Lower leg skin (tissue), 3 donors: Measurements from ENCODE around the gene KCNQ1OT1.

Source experiments
- POLR2A ChIP-seq, 2 donors: fragments of 450-650 bp; IDR thresholded peaks; one replicate each; pipeline ENCODE4 v1.6.1; 2016 to 2017; ENCODE audit warnings: antibody characterized with exemption in 2 of 2, mild to moderate bottlenecking in 1 of 2, moderate library complexity in 1 of 2
- TF ChIP-seq, protein P1 (sequence below), 3 donors: fragments of 450-650 bp; IDR thresholded peaks; one replicate each; pipeline ENCODE4 v1.5.1; 2016; ENCODE audit warnings: antibody characterized with exemption in 3 of 3, mild to moderate bottlenecking in 3 of 3, moderate library complexity in 2 of 3

DNA sequence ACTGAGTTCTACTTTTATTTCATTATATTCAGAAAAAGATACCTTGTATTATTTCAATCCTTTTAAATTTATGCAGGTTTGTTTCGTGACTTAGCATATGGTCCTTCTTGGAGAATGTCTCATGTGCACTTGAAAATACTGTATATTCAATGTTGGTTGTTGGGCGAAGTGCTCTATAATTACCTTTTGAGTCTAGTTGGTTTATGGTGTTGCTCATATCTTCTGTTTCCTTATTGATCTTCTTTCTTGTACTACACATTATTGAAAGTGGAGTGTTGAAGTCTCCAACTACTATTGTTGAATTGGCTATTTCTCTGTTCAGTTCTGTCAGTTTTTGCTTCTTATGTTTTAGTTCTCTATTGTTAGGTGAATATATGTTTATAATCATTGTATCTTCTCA, 90.4 kb downstream of the KCNQ1OT1 start:
- TF ChIP-seq, protein P1, sequence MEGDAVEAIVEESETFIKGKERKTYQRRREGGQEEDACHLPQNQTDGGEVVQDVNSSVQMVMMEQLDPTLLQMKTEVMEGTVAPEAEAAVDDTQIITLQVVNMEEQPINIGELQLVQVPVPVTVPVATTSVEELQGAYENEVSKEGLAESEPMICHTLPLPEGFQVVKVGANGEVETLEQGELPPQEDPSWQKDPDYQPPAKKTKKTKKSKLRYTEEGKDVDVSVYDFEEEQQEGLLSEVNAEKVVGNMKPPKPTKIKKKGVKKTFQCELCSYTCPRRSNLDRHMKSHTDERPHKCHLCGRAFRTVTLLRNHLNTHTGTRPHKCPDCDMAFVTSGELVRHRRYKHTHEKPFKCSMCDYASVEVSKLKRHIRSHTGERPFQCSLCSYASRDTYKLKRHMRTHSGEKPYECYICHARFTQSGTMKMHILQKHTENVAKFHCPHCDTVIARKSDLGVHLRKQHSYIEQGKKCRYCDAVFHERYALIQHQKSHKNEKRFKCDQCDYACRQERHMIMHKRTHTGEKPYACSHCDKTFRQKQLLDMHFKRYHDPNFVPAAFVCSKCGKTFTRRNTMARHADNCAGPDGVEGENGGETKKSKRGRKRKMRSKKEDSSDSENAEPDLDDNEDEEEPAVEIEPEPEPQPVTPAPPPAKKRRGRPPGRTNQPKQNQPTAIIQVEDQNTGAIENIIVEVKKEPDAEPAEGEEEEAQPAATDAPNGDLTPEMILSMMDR (IDR thresholded peaks at IDR 0.05), result no peak
- no peak for TF ChIP-seq POLR2A (IDR thresholded peaks at IDR 0.05)
